Measurements from ENCODE around the gene NEK1. TPM values are rescaled to one million over a fixed set of nuclear protein-coding genes. Genes with fewer than 3 reads are reported as not detected.

The NEK1 gene
- total and polyA plus RNA-seq, 2 donors (not counting 3 experiments of a cell fraction or from before 2014, with no cell fraction given), result 2.6 to 10.1 TPM

DNA sequence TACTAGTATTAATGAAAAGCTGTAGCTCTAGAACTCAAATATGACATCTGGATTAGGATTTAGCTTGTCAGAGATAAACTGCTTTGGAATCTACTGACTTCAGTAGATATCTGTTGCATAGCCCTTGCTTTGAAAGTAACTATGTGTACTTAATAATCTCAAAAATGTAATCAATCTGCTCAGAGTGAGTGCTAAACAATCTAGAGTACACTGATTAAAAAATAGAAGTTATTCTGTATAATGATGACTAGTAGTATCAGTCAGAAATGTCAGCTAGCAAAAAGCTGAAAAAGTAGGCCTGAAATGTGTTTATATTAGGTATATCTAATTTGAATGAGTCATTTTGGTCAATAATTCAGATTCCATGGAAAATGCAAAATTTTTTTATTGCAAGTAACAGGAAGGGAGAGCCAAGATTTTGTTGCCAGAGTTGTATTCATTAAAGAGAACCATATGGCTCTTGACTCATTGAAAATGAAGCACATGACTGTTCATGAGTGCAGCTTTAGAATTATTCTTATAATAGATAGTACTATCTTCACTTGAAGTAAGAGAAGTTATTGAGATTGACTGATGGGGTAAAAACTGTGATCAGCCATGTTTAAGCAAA lies 28.0 kb upstream of the NEK1 start:
- no peaks in the 10 kb centered on the region for H3K79me2 ChIP-seq (ENCODE audit: control insufficient read depth, insufficient read depth, low read length)
- H3K4me2 ChIP-seq (ENCODE audit: insufficient read depth, low read length), result no peak overlapping the region
- CTCF ChIA-PET, result interaction anchor here (1.4 to 1.7 kb wide), 2 partner anchors 10 to 27 kb away, joined by 4 to 6 read pairs; no protein-coding TSS in a partner anchor
- no peak overlapping the region for H3K9ac ChIP-seq (replicated peaks; ENCODE audit: extremely low read depth, insufficient read depth, low read length)
- no peaks in the 10 kb centered on the region for H4K20me1 ChIP-seq (replicated peaks; ENCODE audit: control insufficient read depth, extremely low read depth, insufficient read depth, low read length)
- DNase-seq (ENCODE audit: low read depth, low spot score), result no peak
- H3K27me3 ChIP-seq (ENCODE audit: control insufficient read depth in 2 of 2, insufficient read depth in 2 of 2, low read length in 2 of 2), result no peaks in the 10 kb centered on the region
- no peak overlapping the region for H3K27ac ChIP-seq (ENCODE audit: insufficient read depth, low read depth, low read length)
- H3K9me3 ChIP-seq (replicated peaks; ENCODE audit: control insufficient read depth, insufficient read depth, low read length), result no peaks in the 10 kb centered on the region
- dilution Hi-C loops (cut with MboI; ENCODE audit: extremely low pct_ligation_motif_present, low sequenced_read_pairs), result no loop called here
- BruUV-seq (replicated peaks), result no TSS peak
- no peak for FAIRE-seq
- TF ChIP-seq JUN (IDR thresholded peaks at IDR 0.05; ENCODE audit: borderline replicate concordance, insufficient read depth, insufficient read length, low read depth), result no peak
- TF ChIP-seq, protein P1, sequence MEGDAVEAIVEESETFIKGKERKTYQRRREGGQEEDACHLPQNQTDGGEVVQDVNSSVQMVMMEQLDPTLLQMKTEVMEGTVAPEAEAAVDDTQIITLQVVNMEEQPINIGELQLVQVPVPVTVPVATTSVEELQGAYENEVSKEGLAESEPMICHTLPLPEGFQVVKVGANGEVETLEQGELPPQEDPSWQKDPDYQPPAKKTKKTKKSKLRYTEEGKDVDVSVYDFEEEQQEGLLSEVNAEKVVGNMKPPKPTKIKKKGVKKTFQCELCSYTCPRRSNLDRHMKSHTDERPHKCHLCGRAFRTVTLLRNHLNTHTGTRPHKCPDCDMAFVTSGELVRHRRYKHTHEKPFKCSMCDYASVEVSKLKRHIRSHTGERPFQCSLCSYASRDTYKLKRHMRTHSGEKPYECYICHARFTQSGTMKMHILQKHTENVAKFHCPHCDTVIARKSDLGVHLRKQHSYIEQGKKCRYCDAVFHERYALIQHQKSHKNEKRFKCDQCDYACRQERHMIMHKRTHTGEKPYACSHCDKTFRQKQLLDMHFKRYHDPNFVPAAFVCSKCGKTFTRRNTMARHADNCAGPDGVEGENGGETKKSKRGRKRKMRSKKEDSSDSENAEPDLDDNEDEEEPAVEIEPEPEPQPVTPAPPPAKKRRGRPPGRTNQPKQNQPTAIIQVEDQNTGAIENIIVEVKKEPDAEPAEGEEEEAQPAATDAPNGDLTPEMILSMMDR (IDR thresholded peaks at IDR 0.05; ENCODE audit: extremely low read depth in 1 of 2, insufficient read depth in 1 of 2, low read depth in 1 of 2, low read length in 2 of 2), result no peak
- TF ChIP-seq, protein P2, sequence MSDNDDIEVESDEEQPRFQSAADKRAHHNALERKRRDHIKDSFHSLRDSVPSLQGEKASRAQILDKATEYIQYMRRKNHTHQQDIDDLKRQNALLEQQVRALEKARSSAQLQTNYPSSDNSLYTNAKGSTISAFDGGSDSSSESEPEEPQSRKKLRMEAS (IDR thresholded peaks at IDR 0.05; ENCODE audit: insufficient read depth, insufficient read length), result no peak
- intact Hi-C loops (cut with micrococcal nuclease), result no loop called here
- H3K4me1 ChIP-seq (ENCODE audit: control insufficient read depth, extremely low read depth, insufficient read depth, low read length), result no peaks in the 10 kb centered on the region
- no peak overlapping the region for H3K4me3 ChIP-seq (replicated peaks in 1 of 3; ENCODE audit: insufficient read depth in 1 of 3, low read depth in 1 of 3, low read length in 3 of 3)
- peaks cover 0 to 2% of the 10 kb centered on the region in 2 experiments for H3K36me3 ChIP-seq (ENCODE audit: control insufficient read depth in 2 of 2, extremely low read depth in 1 of 2, insufficient read depth in 2 of 2, low read length in 2 of 2)
- H3K9me1 ChIP-seq (replicated peaks; ENCODE audit: control insufficient read depth, extremely low read depth, insufficient read depth, low read length), result no peaks in the 10 kb centered on the region
- no peak overlapping the region for H2AFZ ChIP-seq (ENCODE audit: low read depth, low read length)
- POLR2A ChIA-PET, result no interaction called here

DNA sequence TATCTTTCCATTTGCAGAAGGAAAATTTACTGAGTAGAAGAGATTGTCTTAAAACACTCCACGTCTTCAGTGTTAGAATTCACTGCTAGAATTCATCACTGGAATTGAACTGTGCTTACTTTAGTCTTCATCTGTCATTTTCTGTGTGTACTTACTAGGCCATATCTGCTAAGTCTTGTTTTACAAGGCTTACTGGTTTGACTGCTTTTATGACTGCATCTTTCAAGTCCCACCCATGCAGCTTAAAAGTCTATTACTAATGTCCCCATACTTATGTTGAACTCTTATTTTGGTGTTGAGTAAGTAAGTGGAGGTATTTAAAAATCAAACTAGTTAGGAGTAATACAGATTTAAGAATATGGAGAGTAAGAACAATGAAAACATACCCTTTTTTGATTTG lies 22.6 kb upstream of the NEK1 start:
- Histone ChIP-seq H3K9ac (replicated peaks; ENCODE audit: extremely low read depth, insufficient read depth, low read length) (no peak overlapping the region), H3K36me3 (ENCODE audit: control insufficient read depth in 2 of 2, extremely low read depth in 1 of 2, insufficient read depth in 2 of 2, low read length in 2 of 2) (peaks cover 0 to 2% of the 10 kb centered on the region in 2 experiments), H3K79me2 (ENCODE audit: control insufficient read depth, insufficient read depth, low read length) (peaks cover 13% of the 10 kb centered on the region), H3K27me3 (ENCODE audit: control insufficient read depth in 2 of 2, insufficient read depth in 2 of 2, low read length in 2 of 2) (no peaks in the 10 kb centered on the region), H3K4me1 (ENCODE audit: control insufficient read depth, extremely low read depth, insufficient read depth, low read length) (peaks cover 9% of the 10 kb centered on the region), H2AFZ (ENCODE audit: low read depth, low read length) (no peak overlapping the region), H3K9me3 (replicated peaks; ENCODE audit: control insufficient read depth, insufficient read depth, low read length) (no peaks in the 10 kb centered on the region), H3K9me1 (replicated peaks; ENCODE audit: control insufficient read depth, extremely low read depth, insufficient read depth, low read length) (no peaks in the 10 kb centered on the region), H4K20me1 (replicated peaks; ENCODE audit: control insufficient read depth, extremely low read depth, insufficient read depth, low read length) (no peaks in the 10 kb centered on the region), H3K4me3 (replicated peaks in 1 of 3; ENCODE audit: insufficient read depth in 1 of 3, low read depth in 1 of 3, low read length in 3 of 3) (no peak overlapping the region), H3K4me2 (ENCODE audit: insufficient read depth, low read length) (no peak overlapping the region), H3K27ac (ENCODE audit: insufficient read depth, low read depth, low read length) (no peak overlapping the region)
- TF ChIP-seq FOS (IDR thresholded peaks at IDR 0.05; ENCODE audit: borderline replicate concordance, insufficient read depth, low read length) (no peak), JUN (IDR thresholded peaks at IDR 0.05; ENCODE audit: borderline replicate concordance, insufficient read depth, insufficient read length, low read depth) (no peak), GATA2 (IDR thresholded peaks at IDR 0.05; ENCODE audit: insufficient read depth, insufficient read length, low read depth, low read length) (no peak), POLR2A (IDR thresholded peaks at IDR 0.05; ENCODE audit: low read depth, low read length) (no peak), MYC (IDR thresholded peaks at IDR 0.05; ENCODE audit: low read depth, low read length) (no peak), EZH2 (IDR thresholded peaks at IDR 0.05; ENCODE audit: borderline replicate concordance, low read depth, low read length, severe bottlenecking) (no peak), POLR2AphosphoS5 (IDR thresholded peaks at IDR 0.05; ENCODE audit: insufficient read depth, low read depth, low read length) (no peak)
- TF ChIP-seq, protein P1 (IDR thresholded peaks at IDR 0.05; ENCODE audit: extremely low read depth in 1 of 2, insufficient read depth in 1 of 2, low read depth in 1 of 2, low read length in 2 of 2), result no peak
- TF ChIP-seq, protein P2 (IDR thresholded peaks at IDR 0.05; ENCODE audit: insufficient read depth, insufficient read length), result no peak
- POLR2A ChIA-PET, result no interaction called here
- dilution Hi-C loops (cut with MboI; ENCODE audit: extremely low pct_ligation_motif_present, low sequenced_read_pairs) (no loop called here), intact Hi-C loops (cut with micrococcal nuclease) (no loop called here)
- DNase-seq (ENCODE audit: low read depth, low spot score) (no peak), FAIRE-seq (no peak)
- BruUV-seq (replicated peaks), result no TSS peak
- CTCF ChIA-PET, result interaction anchor here (1.2 kb wide), 1 partner anchor 22 kb away, joined by 4 read pairs; no protein-coding TSS in a partner anchor

Data from endothelial cell of umbilical vein (primary cell).